RWPE1 (cell line): Measurements from ENCODE around the gene TAF11L4.
"Not testable (repeated sequence)": the region's sequence is repeated elsewhere in the genome, so short reads cannot be mapped to it uniquely, and the experiment has no call there.

Source experiments
- CTCF ChIA-PET: fragments of 350-600 bp; sonication (Branson Sonifier 250); formaldehyde crosslinking; extraction: SDS; loops from one replicate; lab custom pipeline; 2021; lab: Yijun Ruan, JAX
- POLR2A ChIA-PET: fragments of 400-600 bp; formaldehyde crosslinking; extraction: SDS; loops from one replicate; lab custom pipeline; 2020; ENCODE audit warnings: antibody characterized with exemption; ENCODE audit not compliant: low non-redundant PET; lab: Yijun Ruan, JAX
- DNase-seq: peaks from one replicate; pipeline ENCODE4 v3.0.0; 2012; ENCODE audit warnings: low spot score
- H3K27ac ChIP-seq: fragments of 450-650 bp; 2 replicates; pipeline ENCODE4 v1.5.1; 2017
- TF ChIP-seq, protein P1 (sequence below): fragments of 450-650 bp; conservative IDR thresholded peaks from 2 replicates; pipeline ENCODE4 v1.5.1; 2017; ENCODE audit warnings: low read depth, mild to moderate bottlenecking

TAF11L4 gene

DNA sequence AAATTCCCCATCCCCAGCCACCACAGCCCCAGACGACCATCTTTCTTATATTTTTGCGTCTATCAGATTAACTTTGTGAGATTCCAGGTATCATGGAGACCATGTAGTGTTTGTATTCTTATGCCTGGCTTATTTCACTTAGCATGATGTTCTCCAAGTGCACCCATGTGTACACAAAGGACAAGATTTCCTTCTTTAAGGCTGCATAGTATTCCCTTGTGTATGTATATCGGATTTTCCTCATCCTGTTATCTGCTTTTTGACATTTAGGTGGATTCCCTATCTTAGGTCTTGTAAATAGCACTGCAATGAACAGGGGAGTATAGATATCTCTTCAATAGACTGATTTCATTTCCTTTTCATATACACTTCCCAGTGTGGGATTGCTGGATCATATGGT is 28.8 kb upstream of the TAF11L4 start:
- TF ChIP-seq, protein P1, sequence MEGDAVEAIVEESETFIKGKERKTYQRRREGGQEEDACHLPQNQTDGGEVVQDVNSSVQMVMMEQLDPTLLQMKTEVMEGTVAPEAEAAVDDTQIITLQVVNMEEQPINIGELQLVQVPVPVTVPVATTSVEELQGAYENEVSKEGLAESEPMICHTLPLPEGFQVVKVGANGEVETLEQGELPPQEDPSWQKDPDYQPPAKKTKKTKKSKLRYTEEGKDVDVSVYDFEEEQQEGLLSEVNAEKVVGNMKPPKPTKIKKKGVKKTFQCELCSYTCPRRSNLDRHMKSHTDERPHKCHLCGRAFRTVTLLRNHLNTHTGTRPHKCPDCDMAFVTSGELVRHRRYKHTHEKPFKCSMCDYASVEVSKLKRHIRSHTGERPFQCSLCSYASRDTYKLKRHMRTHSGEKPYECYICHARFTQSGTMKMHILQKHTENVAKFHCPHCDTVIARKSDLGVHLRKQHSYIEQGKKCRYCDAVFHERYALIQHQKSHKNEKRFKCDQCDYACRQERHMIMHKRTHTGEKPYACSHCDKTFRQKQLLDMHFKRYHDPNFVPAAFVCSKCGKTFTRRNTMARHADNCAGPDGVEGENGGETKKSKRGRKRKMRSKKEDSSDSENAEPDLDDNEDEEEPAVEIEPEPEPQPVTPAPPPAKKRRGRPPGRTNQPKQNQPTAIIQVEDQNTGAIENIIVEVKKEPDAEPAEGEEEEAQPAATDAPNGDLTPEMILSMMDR: no peak
- ChIA-PET POLR2A (no interaction called here), CTCF (no interaction called here)
- no peak overlapping the region for H3K27ac ChIP-seq
- no peak for DNase-seq

DNA sequence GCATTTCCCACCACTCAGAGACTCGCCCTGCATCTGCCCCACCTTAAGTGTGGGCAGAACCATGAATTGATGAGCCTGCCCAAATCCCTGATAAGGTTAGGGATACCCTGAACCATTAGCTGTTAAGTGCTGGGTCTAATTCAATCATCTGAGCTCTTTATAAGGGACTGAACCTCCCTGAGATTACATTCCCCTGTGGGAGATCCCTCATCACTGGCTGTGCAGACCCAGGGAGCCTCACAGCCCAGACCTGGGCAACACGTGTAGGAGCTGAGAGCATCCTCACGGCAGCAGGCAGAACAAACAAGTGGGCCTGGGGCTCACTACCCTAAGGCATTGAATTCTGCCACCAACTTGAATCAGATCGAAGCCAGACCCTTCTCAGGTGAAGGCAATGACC is 24.2 kb upstream of the TAF11L4 start:
- DNase-seq: no peak
- ChIA-PET CTCF (no interaction called here), POLR2A (no interaction called here)
- H3K27ac ChIP-seq: no peak overlapping the region
- TF ChIP-seq, protein P1: no peak

DNA sequence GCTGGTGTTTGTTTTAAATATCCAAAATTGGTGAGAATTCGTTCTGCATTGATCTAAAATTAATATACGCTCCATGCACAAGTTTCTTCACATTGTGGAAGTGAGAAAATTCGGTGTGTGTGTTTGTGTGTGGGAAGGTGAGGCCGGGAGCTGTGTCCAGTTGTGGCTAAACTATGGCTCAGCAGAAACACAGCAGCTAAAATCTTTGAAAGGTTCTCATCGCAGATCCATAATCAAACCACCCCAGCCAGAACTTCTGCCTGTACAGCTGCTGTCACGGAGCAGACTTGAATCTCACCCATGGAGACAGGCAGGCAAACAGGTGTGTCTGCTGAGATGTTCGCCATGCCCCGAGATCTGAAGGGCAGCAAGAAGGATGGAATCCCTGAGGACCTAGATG is 23.7 kb upstream of the TAF11L4 start, which contains the start of gene TAF11L2:
Gene TAF11L2 (plus strand): TSS at position 301 of the 400 bp plus-strand sequence.
- POLR2A ChIA-PET, DNase-seq, CTCF ChIA-PET, H3K27ac ChIP-seq: not testable (repeated sequence)

DNA sequence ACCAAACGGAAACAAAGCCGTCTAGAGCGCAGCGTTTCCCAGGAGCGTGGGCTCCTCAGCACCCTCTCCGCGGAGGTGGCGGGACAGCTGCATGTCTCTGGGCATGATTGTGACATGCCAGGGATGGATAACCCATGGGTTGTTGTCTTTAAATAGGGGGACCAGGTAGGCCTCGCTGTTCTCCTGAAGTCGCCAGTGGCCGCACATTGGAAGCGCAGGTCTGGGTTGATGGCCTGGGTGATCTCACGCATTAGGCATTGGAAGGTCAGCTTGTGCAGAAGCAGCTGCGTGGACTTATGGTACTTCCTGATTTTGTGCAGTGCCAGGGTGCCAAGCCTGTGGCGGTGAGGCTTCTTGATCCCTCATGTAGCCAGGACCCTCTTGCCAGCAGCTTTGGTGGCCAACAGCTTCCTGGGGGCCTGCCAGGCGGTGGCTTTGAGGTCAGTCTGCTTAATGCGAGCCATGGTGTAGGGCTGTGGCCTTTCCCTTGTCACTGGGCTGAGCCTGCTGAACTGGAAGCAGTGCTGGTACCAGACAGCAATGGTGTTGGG is 9.8 kb upstream of the TAF11L4 start:
- POLR2A ChIA-PET: no interaction called here
- no peak for DNase-seq

DNA sequence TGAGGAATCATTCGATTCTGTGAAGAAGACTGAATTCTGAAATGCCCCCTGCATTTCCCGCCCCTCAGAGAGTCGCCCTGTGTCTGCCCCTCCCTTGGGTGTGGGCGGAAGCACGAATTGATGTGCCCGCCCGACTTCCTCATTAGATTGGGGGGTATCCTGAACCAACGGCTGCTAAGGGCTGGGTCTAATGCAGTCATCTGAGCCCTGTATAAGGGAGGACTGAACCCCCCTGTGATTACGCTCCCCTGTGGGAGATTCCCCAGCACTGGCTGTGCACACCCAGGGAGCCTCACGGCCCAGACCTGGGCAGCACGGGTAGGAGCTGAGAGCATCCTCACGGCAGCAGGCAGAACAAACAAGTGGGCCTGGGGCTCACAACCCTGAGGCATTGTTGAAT is 4.1 kb upstream of the TAF11L4 start:
- POLR2A ChIA-PET, H3K27ac ChIP-seq, CTCF ChIA-PET, DNase-seq: not testable (repeated sequence)

More for the DNA sequence above, 9.8 kb upstream of the TAF11L4 start:
- no peak overlapping the region for H3K27ac ChIP-seq
- TF ChIP-seq, protein P1: no peak
- CTCF ChIA-PET: interaction anchor here (0.6 kb wide), 1 partner anchor 1126 kb away, joined by 4 read pairs; no protein-coding TSS in a partner anchor

DNA sequence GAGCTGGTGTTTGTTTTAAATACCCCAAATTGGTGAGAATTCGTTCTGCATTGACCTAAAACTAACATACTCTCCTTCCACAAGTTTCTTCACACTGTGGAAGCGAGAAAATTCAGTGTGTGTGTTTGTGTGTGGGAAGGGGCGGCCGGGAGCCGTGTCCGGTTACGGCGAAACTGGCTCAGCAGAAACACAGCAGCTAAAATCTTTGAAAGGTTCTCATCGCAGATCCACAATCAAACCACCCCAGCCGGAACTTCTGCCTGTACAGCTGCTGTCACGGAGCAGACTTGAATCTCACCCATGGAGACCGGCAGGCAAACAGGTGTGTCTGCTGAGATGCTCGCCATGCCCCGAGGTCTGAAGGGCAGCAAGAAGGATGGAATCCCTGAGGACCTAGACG is 3.5 kb upstream of the TAF11L4 start, which contains the start of gene TAF11L3:
Gene TAF11L3 (plus strand): TSS at position 301 of the 400 bp plus-strand sequence.
- H3K27ac ChIP-seq, CTCF ChIA-PET, DNase-seq, POLR2A ChIA-PET: not testable (repeated sequence)

DNA sequence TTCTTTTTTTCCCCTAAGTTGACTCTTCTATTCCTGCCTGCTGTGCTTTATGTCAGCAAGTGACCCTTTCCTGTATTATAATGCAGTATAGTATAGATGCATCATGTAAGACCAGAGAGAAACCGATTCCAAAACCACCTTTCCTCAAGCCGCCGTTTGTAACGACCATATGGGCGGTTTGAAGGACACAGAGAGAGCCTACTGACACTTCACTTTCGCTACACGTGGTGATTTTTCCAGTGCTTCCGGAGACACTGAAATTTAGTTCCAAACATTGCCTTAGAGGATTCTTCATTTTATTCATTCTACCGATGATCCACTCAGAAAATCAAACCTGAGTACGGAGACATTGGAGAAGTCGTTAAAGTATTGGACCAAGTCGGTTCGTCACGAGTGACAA is 2.1 kb upstream of the TAF11L4 start:
- CTCF ChIA-PET, H3K27ac ChIP-seq, DNase-seq, POLR2A ChIA-PET: not testable (repeated sequence)

DNA sequence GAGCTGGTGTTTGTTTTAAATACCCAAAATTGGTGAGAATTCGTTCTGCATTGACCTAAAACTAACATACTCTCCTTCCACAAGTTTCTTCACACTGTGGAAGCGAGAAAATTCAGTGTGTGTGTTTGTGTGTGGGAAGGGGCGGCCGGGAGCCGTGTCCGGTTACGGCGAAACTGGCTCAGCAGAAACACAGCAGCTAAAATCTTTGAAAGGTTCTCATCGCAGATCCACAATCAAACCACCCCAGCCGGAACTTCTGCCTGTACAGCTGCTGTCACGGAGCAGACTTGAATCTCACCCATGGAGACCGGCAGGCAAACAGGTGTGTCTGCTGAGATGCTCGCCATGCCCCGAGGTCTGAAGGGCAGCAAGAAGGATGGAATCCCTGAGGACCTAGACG is 3.3 kb downstream of the TAF11L4 start, which contains the start of gene TAF11L5:
Gene TAF11L5 (plus strand): TSS at position 301 of the 400 bp plus-strand sequence.
- POLR2A ChIA-PET, CTCF ChIA-PET, H3K27ac ChIP-seq, DNase-seq: not testable (repeated sequence)

DNA sequence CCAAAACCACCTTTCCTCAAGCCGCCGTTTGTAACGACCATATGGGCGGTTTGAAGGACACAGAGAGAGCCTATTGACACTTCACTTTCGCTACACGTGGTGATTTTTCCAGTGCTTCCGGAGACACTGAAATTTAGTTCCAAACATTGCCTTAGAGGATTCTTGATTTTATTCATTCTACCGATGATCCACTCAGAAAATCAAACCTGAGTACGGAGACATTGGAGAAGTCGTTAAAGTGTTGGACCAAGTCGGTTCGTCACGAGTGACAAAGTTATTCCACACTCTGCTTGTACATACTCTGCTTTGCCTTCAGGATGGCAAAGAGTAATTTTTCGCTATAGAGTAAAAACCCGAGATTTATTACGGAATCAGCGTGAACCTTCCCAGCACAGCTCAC is 4.9 kb downstream of the TAF11L4 start:
- H3K27ac ChIP-seq, CTCF ChIA-PET, DNase-seq, POLR2A ChIA-PET: not testable (repeated sequence)

DNA sequence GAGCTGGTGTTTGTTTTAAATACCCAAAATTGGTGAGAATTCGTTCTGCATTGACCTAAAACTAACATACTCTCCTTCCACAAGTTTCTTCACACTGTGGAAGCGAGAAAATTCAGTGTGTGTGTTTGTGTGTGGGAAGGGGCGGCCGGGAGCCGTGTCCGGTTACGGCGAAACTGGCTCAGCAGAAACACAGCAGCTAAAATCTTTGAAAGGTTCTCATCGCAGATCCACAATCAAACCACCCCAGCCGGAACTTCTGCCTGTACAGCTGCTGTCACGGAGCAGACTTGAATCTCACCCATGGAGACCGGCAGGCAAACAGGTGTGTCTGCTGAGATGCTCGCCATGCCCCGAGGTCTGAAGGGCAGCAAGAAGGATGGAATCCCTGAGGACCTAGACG is 6.8 kb downstream of the TAF11L4 start, which contains the start of gene TAF11L6:
Gene TAF11L6 (plus strand): TSS at position 301 of the 400 bp plus-strand sequence.
- H3K27ac ChIP-seq, CTCF ChIA-PET, DNase-seq, POLR2A ChIA-PET: not testable (repeated sequence)
